IMR-90 (cell line): ENCODE results near the gene DYNLRB1. TPM values are rescaled to one million over a fixed set of nuclear protein-coding genes. Genes with fewer than 3 reads are reported as not detected.

ENCODE experiments used
- ATAC-seq: fragments of 200-7000 bp; cut with Tn5 transposase; 2 replicates; pipeline ENCODE4 v1.9.1; 2020; ENCODE audit warnings: low read depth, mild to moderate bottlenecking, moderate library complexity
- BruUV-seq: library from RNA; stranded (reverse); fragments of 400-500 nt; replicated peaks from 2 replicates; lab custom pipeline; 2021; lab: Mats Ljungman, UMichigan
- CTCF ChIA-PET: fragments of 300-600 bp; formaldehyde crosslinking; extraction: SDS; loops from one replicate; lab custom pipeline; 2021; ENCODE audit warnings: antibody characterized with exemption; lab: Yijun Ruan, JAX
- POLR2A ChIA-PET: fragments of 300-600 bp; sonication (Branson Sonifier 250); formaldehyde crosslinking; loops from one replicate; lab custom pipeline; 2022; ENCODE audit warnings: antibody characterized with exemption; ENCODE audit not compliant: unreplicated experiment; lab: Charles Lee
- DNase-seq: peaks from one replicate; pipeline ENCODE4 v3.0.0; 2013
- H2AFZ ChIP-seq: replicated peaks from 2 replicates; pipeline ENCODE3; 2013; ENCODE audit warnings: low read length, mild to moderate bottlenecking; ENCODE audit not compliant: poor library complexity
- H2AK5ac ChIP-seq: 2 replicates; pipeline ENCODE4 v1.6.1; 2013; ENCODE audit warnings: low read depth, low read length, inconsistent platforms
- H2AK9ac ChIP-seq: replicated peaks from 2 replicates; pipeline ENCODE3; 2013; ENCODE audit warnings: mild to moderate bottlenecking, low read depth, low read length, moderate library complexity; ENCODE audit not compliant: poor library complexity
- H2BK120ac ChIP-seq: 2 replicates; pipeline ENCODE4 v1.6.1; 2013; ENCODE audit warnings: low read depth, low read length, inconsistent platforms
- H2BK15ac ChIP-seq: 3 replicates; pipeline ENCODE4 v1.6.1; 2013; ENCODE audit warnings: low read depth, low read length, inconsistent platforms
- H2BK20ac ChIP-seq: 2 replicates; pipeline ENCODE4 v1.6.1; 2013; ENCODE audit warnings: low read depth, mild to moderate bottlenecking, inconsistent platforms, low read length, moderate library complexity
- H2BK5ac ChIP-seq: 2 replicates; pipeline ENCODE4 v1.6.1; 2013; ENCODE audit warnings: mild to moderate bottlenecking, low read depth, low read length, inconsistent platforms; ENCODE audit not compliant: poor library complexity, severe bottlenecking
- H3K14ac ChIP-seq: replicated peaks from 2 replicates; pipeline ENCODE4 v1.6.1; 2013; ENCODE audit warnings: low read depth, low read length, inconsistent platforms
- H3K18ac ChIP-seq: 2 replicates; pipeline ENCODE4 v1.6.1; 2013; ENCODE audit warnings: low read depth, low read length, control low read depth
- H3K23ac ChIP-seq: 2 replicates; pipeline ENCODE4 v1.6.1; 2013; ENCODE audit warnings: low read depth, low read length, inconsistent platforms
- H3K27ac ChIP-seq: 2 replicates; pipeline ENCODE4 v1.5.1; 2013; ENCODE audit warnings: mild to moderate bottlenecking, control low read depth, low read length; ENCODE audit not compliant: insufficient read depth
- H3K27me3 ChIP-seq: 2 replicates; pipeline ENCODE4 v1.6.1; 2013; ENCODE audit warnings: low read length; ENCODE audit not compliant: control insufficient read depth, insufficient read depth
- H3K36me3 ChIP-seq: 2 replicates; pipeline ENCODE4 v1.6.1; 2013; ENCODE audit warnings: low read length, mixed read lengths; ENCODE audit not compliant: control insufficient read depth, insufficient read depth
- H3K4ac ChIP-seq: 2 replicates; pipeline ENCODE4 v1.6.1; 2013; ENCODE audit warnings: low read depth, low read length, inconsistent platforms
- H3K4me1 ChIP-seq: 2 replicates; pipeline ENCODE4 v1.6.1; 2013; ENCODE audit warnings: low read length, mixed read lengths; ENCODE audit not compliant: control insufficient read depth, insufficient read depth
- H3K4me2 ChIP-seq: 2 replicates; pipeline ENCODE4 v1.6.1; 2013; ENCODE audit warnings: low read depth, mild to moderate bottlenecking, control low read depth, low read length, moderate library complexity
- H3K4me3 ChIP-seq: 2 replicates; pipeline ENCODE4 v1.5.1; 2013; ENCODE audit warnings: low read depth, mild to moderate bottlenecking, control low read depth, low read length, moderate library complexity; ENCODE audit not compliant: insufficient read depth
- H3K56ac ChIP-seq: 2 replicates; pipeline ENCODE4 v1.6.1; 2013; ENCODE audit warnings: low read length, inconsistent platforms; ENCODE audit not compliant: insufficient read depth; ENCODE audit errors: extremely low read depth
- H3K79me1 ChIP-seq, 2 experiments: 2 replicates each; pipeline ENCODE4 v1.6.1; 2013; ENCODE audit warnings: low read length in 2 of 2, inconsistent platforms in 1 of 2, low read depth in 1 of 2
- H3K9ac ChIP-seq: 2 replicates; pipeline ENCODE4 v1.6.1; 2013; ENCODE audit warnings: low read depth, low read length, control low read depth
- H3K9me1 ChIP-seq: 2 replicates; pipeline ENCODE4 v1.6.1; 2013; ENCODE audit warnings: low read length, inconsistent platforms; ENCODE audit not compliant: insufficient read depth
- H3K9me3 ChIP-seq: 2 replicates; pipeline ENCODE4 v1.6.1; 2013; ENCODE audit warnings: low read length; ENCODE audit not compliant: control insufficient read depth, insufficient read depth
- H4K20me1 ChIP-seq: 2 replicates; pipeline ENCODE4 v1.6.1; 2013; ENCODE audit warnings: low read length, inconsistent platforms; ENCODE audit not compliant: insufficient read depth
- H4K5ac ChIP-seq: 2 replicates; pipeline ENCODE4 v1.6.1; 2013; ENCODE audit warnings: mild to moderate bottlenecking, low read depth, low read length, control low read depth
- H4K8ac ChIP-seq, 2 experiments: 2 replicates each; pipeline ENCODE4 v1.6.1; 2013; ENCODE audit warnings: low read depth in 2 of 2, low read length in 2 of 2, control low read depth in 1 of 2, inconsistent platforms in 1 of 2
- H4K91ac ChIP-seq: 2 replicates; pipeline ENCODE4 v1.6.1; 2013; ENCODE audit warnings: low read depth, low read length, inconsistent platforms; ENCODE audit not compliant: insufficient read depth
- MXI1 ChIP-seq: IDR thresholded peaks from 2 replicates; pipeline ENCODE4 v1.6.1; 2012; ENCODE audit warnings: low read depth, mild to moderate bottlenecking, low read length, moderate library complexity, borderline replicate concordance
- RCOR1 ChIP-seq: IDR thresholded peaks from 2 replicates; pipeline ENCODE4 v1.6.1; 2012; ENCODE audit warnings: mild to moderate bottlenecking, low read length, improper control_type of control experiment; ENCODE audit not compliant: insufficient replicate concordance
- WGBS, 2 experiments: methylation state at CpG; one replicate each; pipeline versions ENCODE4 v1.1.5 to v1.1.7; 2013; ENCODE audit warnings: missing lambda C conversion rate in 2 of 2; ENCODE audit not compliant: insufficient read length in 1 of 2; ENCODE audit errors: extremely low coverage in 2 of 2; 5-methylcytosine and 5-hydroxymethylcytosine counted together
- dilution Hi-C: fragments of 300-500 bp; cut with HindIII; formaldehyde crosslinking; loops from one replicate; pipeline ENCODE4 v1.14.3; 2018; ENCODE audit warnings: low sequenced_read_pairs; ENCODE audit not compliant: unreplicated experiment
- in situ Hi-C: fragments of 300-500 bp; cut with MboI; formaldehyde crosslinking; loops from 3 replicates; pipeline ENCODE4 v1.14.3; 2019; ENCODE audit warnings: low sequenced_read_pairs, inconsistent platforms, mixed read lengths
- intact Hi-C: fragments of 100-400 bp; cut with micrococcal nuclease; formaldehyde crosslinking; loops from 2 replicates; pipeline ENCODE4 v1.10.0; 2022
- polyA plus RNA-seq, 3 experiments: library from polyadenylated mRNA; depleted of rRNA; stranded (reverse); fragments of >200 nt; gene quantifications; 2 replicates each; pipeline ENCODE4 v1.2.3, GENCODE V29; 2012; ENCODE audit warnings: low replicate concordance in 1 of 3
- total RNA-seq: library from RNA; depleted of rRNA; stranded (reverse); fragments of >200 nt; gene quantifications from 2 replicates; pipeline ENCODE4 v1.2.3, GENCODE V29; 2012

DYNLRB1 gene
- total and polyA plus RNA-seq, 2 of the 4 experiments (the other 2 are of a cell fraction), result 82.4 to 380 TPM

- no peak overlapping the region for H3K56ac ChIP-seq
- H3K9me1 ChIP-seq, result 0 out of 2 replicates have a peak, but pooled peaks cover 3% of the 10 kb centered on the region
- H3K9ac ChIP-seq, result 0 out of 2 replicates have a peak overlapping the region, but pooled peaks have one; percentile 39
- peaks cover 3% of the 10 kb centered on the region; the same call in 1 of the 2 replicates for H3K36me3 ChIP-seq
- H4K20me1 ChIP-seq, result no peaks in the 10 kb centered on the region
- no peak overlapping the region for H2BK15ac ChIP-seq
- no peaks in the 10 kb centered on the region for H3K9me3 ChIP-seq
- H3K27ac ChIP-seq, result no peak overlapping the region
- peak overlapping the region; percentile 80; the same call in 1 of the 2 replicates for H2AK5ac ChIP-seq
- DNase-seq (no peak), ATAC-seq (peak; percentile 1; the same call in 1 of the 2 replicates)
- peak overlapping the region; percentile 74 for H3K4me2 ChIP-seq
- H4K8ac ChIP-seq, result peak overlapping the region in 1 of 2 experiments; percentile 46; a peak in 2 of 4 replicates
- POLR2A ChIA-PET, result no interaction called here
- no peak overlapping the region for H4K91ac ChIP-seq
- H3K79me1 ChIP-seq, result peaks cover 0 to 13% of the 10 kb centered on the region in 2 experiments; a peak in 2 of 4 replicates
- H3K27me3 ChIP-seq, result no peaks in the 10 kb centered on the region
- TF ChIP-seq MXI1, result no peak
- no peak for TF ChIP-seq RCOR1
- no peak overlapping the region for H3K4ac ChIP-seq
- no peak overlapping the region for H2BK20ac ChIP-seq
- H2BK120ac ChIP-seq, result no peak overlapping the region
- WGBS, 2 experiments, result 62% methylated on average over 14 of the region's 43 CpGs; no CpG with 5 or more reads in 1 of the 2 experiments
- H3K4me3 ChIP-seq, result peak overlapping the region; percentile 76
- H2BK5ac ChIP-seq, result no peak overlapping the region
- no peak overlapping the region for H3K18ac ChIP-seq
- dilution Hi-C loops, result no loop called here
- in situ Hi-C loops, result no loop called here
- peaks cover 2% of the 10 kb centered on the region; the same call in 1 of the 2 replicates for H3K4me1 ChIP-seq
- intact Hi-C loops, result loop anchor here (5.0 kb wide), 1 partner anchor 143 kb away; the partner anchor contains the start of gene TP53INP2
- H2AFZ ChIP-seq, result peak overlapping the region; percentile 96
- H2AK9ac ChIP-seq, result peak overlapping the region; percentile 68
- H3K14ac ChIP-seq, result peak overlapping the region; percentile 74
- H3K23ac ChIP-seq, result no peak overlapping the region
- no TSS peak for BruUV-seq
- CTCF ChIA-PET, result no interaction called here
- no peak overlapping the region for H4K5ac ChIP-seq
These were observed 43.3 kb downstream of the DYNLRB1 start for GRCh38 chr20:34559311-34560140.
